Stomach smooth muscle (tissue), 2 donors: ENCODE results near the gene HPS4.
A peak's percentile ranks its signal among the peaks of the same experiment; 100 is the strongest.

Experiments
- H3K27ac ChIP-seq: one replicate; pipeline ENCODE4 v1.7.0; 2013; ENCODE audit warnings: mild to moderate bottlenecking, low read length, inconsistent platforms
- H3K27me3 ChIP-seq, 2 donors: one replicate each; pipeline ENCODE4 v1.7.0; 2013; ENCODE audit warnings: low read length in 2 of 2; ENCODE audit not compliant: insufficient read depth in 2 of 2, control insufficient read depth in 1 of 2
- H3K36me3 ChIP-seq, 2 donors: one replicate each; pipeline ENCODE4 v1.7.0; 2013; ENCODE audit warnings: low read length in 2 of 2; ENCODE audit not compliant: control insufficient read depth in 2 of 2, insufficient read depth in 2 of 2
- H3K4me1 ChIP-seq: one replicate; pipeline ENCODE4 v1.7.0; 2013; ENCODE audit warnings: low read length; ENCODE audit not compliant: control insufficient read depth, insufficient read depth
- H3K4me3 ChIP-seq, 2 donors: one replicate each; pipeline ENCODE4 v1.7.0; 2013; ENCODE audit warnings: low read length in 2 of 2
- H3K9ac ChIP-seq, 2 donors: one replicate each; pipeline ENCODE4 v1.7.0; 2013; ENCODE audit warnings: low read length in 2 of 2, mild to moderate bottlenecking in 1 of 2
- H3K9me3 ChIP-seq, 2 donors: one replicate each; pipeline ENCODE4 v1.7.0; 2013; ENCODE audit warnings: low read length in 2 of 2; ENCODE audit not compliant: control insufficient read depth in 2 of 2
- donor health status: healthy.
- donor health status: Pancreatic carcinoma.

Gene HPS4

GRCh38 chr22:26453216-26453615 is 30.4 kb downstream of the HPS4 start:
- Histone ChIP-seq H3K9me3 (no peaks in the 10 kb centered on the region), H3K36me3 (peaks cover 42 to 43% of the 10 kb centered on the region in 2 donors), H3K4me1 (no peaks in the 10 kb centered on the region), H3K9ac (no peak overlapping the region), H3K27ac (no peak overlapping the region), H3K27me3 (no peaks in the 10 kb centered on the region), H3K4me3 (no peak overlapping the region)

- no peaks in the 10 kb centered on the region for H3K9me3 ChIP-seq
- H3K4me3 ChIP-seq: no peak overlapping the region
- H3K36me3 ChIP-seq: peaks cover 36% of the 10 kb centered on the region in 2 donors
- no peaks in the 10 kb centered on the region for H3K27me3 ChIP-seq
- H3K9ac ChIP-seq: no peak overlapping the region
- peaks cover 7% of the 10 kb centered on the region for H3K4me1 ChIP-seq
- H3K27ac ChIP-seq: no peak overlapping the region
These were observed 31.2 kb downstream of the HPS4 start for GRCh38 chr22:26452236-26453016.

GRCh38 chr22:26450453-26451185 is 33.0 kb downstream of the HPS4 start:
- H3K36me3 ChIP-seq: peaks cover 28% of the 10 kb centered on the region in 2 donors
- no peak overlapping the region for H3K4me3 ChIP-seq
- peaks cover 10% of the 10 kb centered on the region for H3K4me1 ChIP-seq
- no peaks in the 10 kb centered on the region for H3K9me3 ChIP-seq
- no peak overlapping the region for H3K27ac ChIP-seq
- no peak overlapping the region for H3K9ac ChIP-seq
- H3K27me3 ChIP-seq: no peaks in the 10 kb centered on the region

- Histone ChIP-seq H3K9ac (no peak overlapping the region), H3K9me3 (no peaks in the 10 kb centered on the region), H3K36me3 (peaks cover 25 to 26% of the 10 kb centered on the region in 2 donors), H3K27ac (no peak overlapping the region), H3K27me3 (no peaks in the 10 kb centered on the region), H3K4me3 (no peak overlapping the region), H3K4me1 (peaks cover 10% of the 10 kb centered on the region)
These were observed 34.6 kb downstream of the HPS4 start for GRCh38 chr22:26448941-26449340.

GRCh38 chr22:26448334-26448733 is 35.2 kb downstream of the HPS4 start:
- no peak overlapping the region for H3K27ac ChIP-seq
- H3K4me3 ChIP-seq: no peak overlapping the region
- H3K27me3 ChIP-seq: no peaks in the 10 kb centered on the region
- peaks cover 10% of the 10 kb centered on the region for H3K4me1 ChIP-seq
- no peaks in the 10 kb centered on the region for H3K9me3 ChIP-seq
- peaks cover 19 to 20% of the 10 kb centered on the region in 2 donors for H3K36me3 ChIP-seq
- H3K9ac ChIP-seq: no peak overlapping the region

- peaks cover 16% of the 10 kb centered on the region in 2 donors for H3K36me3 ChIP-seq
- H3K27ac ChIP-seq: peak overlapping the region; percentile 73
- peak overlapping the region in 1 of 2 donors; percentile 54 for H3K4me3 ChIP-seq
- no peaks in the 10 kb centered on the region for H3K9me3 ChIP-seq
- H3K9ac ChIP-seq: peak overlapping the region in 1 of 2 donors; percentile 64
- H3K4me1 ChIP-seq: peaks cover 10% of the 10 kb centered on the region
- H3K27me3 ChIP-seq: no peaks in the 10 kb centered on the region
These were observed 35.8 kb downstream of the HPS4 start for GRCh38 chr22:26447584-26448329.

- Histone ChIP-seq H3K36me3 (peaks cover 9% of the 10 kb centered on the region in 2 donors), H3K4me3 (peak overlapping the region in 1 of 2 donors; percentile 54), H3K9ac (peak overlapping the region in 1 of 2 donors; percentile 64), H3K9me3 (no peaks in the 10 kb centered on the region), H3K27ac (peak overlapping the region; percentile 73), H3K27me3 (no peaks in the 10 kb centered on the region), H3K4me1 (peaks cover 10% of the 10 kb centered on the region)
These were observed 36.6 kb downstream of the HPS4 start for GRCh38 chr22:26446808-26447515.

- no peak overlapping the region for H3K9ac ChIP-seq
These were observed 37.9 kb downstream of the HPS4 start for GRCh38 chr22:26445577-26446275.

GRCh38 chr22:26444777-26445176 is 38.8 kb downstream of the HPS4 start:
- H3K27me3 ChIP-seq: no peaks in the 10 kb centered on the region
- no peak overlapping the region for H3K4me3 ChIP-seq
- peaks cover 10% of the 10 kb centered on the region for H3K4me1 ChIP-seq
- no peaks in the 10 kb centered on the region for H3K36me3 ChIP-seq
- no peaks in the 10 kb centered on the region for H3K9me3 ChIP-seq
- H3K27ac ChIP-seq: no peak overlapping the region
- no peak overlapping the region for H3K9ac ChIP-seq

More at GRCh38 chr22:26445577-26446275, 37.9 kb downstream of the HPS4 start:
- Histone ChIP-seq H3K4me3 (no peak overlapping the region), H3K27ac (no peak overlapping the region), H3K36me3 (peaks cover 1 to 4% of the 10 kb centered on the region in 2 donors), H3K27me3 (no peaks in the 10 kb centered on the region), H3K9me3 (no peaks in the 10 kb centered on the region), H3K4me1 (peaks cover 10% of the 10 kb centered on the region)
